ENCODE data around the gene PORCN.

- TF ChIP-seq CTCF (IDR thresholded peaks at IDR 0.05) (no peak), POLR2A (IDR thresholded peaks at IDR 0.05) (no peak)
Measured at GRCh38 chrX:48470110-48470832, 38.5 kb upstream of the PORCN start, which contains the start of gene SLC38A5.

Measured in right lobe of liver (tissue), 4 donors.